ENCODE results near the gene SOX8. TPM values are rescaled to one million over a fixed set of nuclear protein-coding genes. Genes with fewer than 3 reads are reported as not detected.

SOX8 gene
- total RNA-seq, 1 experiment from 2014 or later = 1.2 TPM

- no peak overlapping the region for H3K4me3 Mint-ChIP-seq (ENCODE audit: unreplicated experiment)
- intact Hi-C loops (cut with micrococcal nuclease; ENCODE audit: unreplicated experiment) = no loop called here
- ChIA-PET CTCF (no interaction called here), POLR2A (no interaction called here)
- Histone ChIP-seq H3K4me3 (ENCODE audit: low read depth, low read length) (no peak overlapping the region), H3K9me3 (no peaks in the 10 kb centered on the region), H3K4me1 (no peaks in the 10 kb centered on the region), H3K36me3 (ENCODE audit: control insufficient read depth, insufficient read depth, low read length) (no peaks in the 10 kb centered on the region), H3K27me3 (replicated peaks; ENCODE audit: control insufficient read depth, insufficient read depth, low read length) (no peaks in the 10 kb centered on the region)
- no peak for TF ChIP-seq CTCF (IDR thresholded peaks at IDR 0.05; ENCODE audit: insufficient read depth in 1 of 2, low read depth in 1 of 2, low read length in 1 of 2, severe bottlenecking in 1 of 2, unreplicated experiment in 1 of 2)
- no peak for DNase-seq
- H3K4me1 Mint-ChIP-seq (ENCODE audit: low read depth, unreplicated experiment) = no peaks in the 10 kb centered on the region
- no peaks in the 10 kb centered on the region for H3K36me3 Mint-ChIP-seq (ENCODE audit: insufficient read depth, unreplicated experiment)
- H3K27ac Mint-ChIP-seq (ENCODE audit: unreplicated experiment) = no peak overlapping the region
- H3K9me3 Mint-ChIP-seq (ENCODE audit: unreplicated experiment) = no peaks in the 10 kb centered on the region
- no TSS peak for BruUV-seq (replicated peaks)
- peaks cover 7% of the 10 kb centered on the region for H3K27me3 Mint-ChIP-seq (ENCODE audit: insufficient read depth, unreplicated experiment)
Observed at GRCh38 chr16:1028056-1028455, 46.5 kb downstream of the SOX8 start.

GRCh38 chr16:1028524-1029258, 47.1 kb downstream of the SOX8 start:
- Histone ChIP-seq H3K27me3 (replicated peaks; ENCODE audit: control insufficient read depth, insufficient read depth, low read length) (no peaks in the 10 kb centered on the region), H3K9me3 (no peaks in the 10 kb centered on the region), H3K4me1 (no peaks in the 10 kb centered on the region), H3K36me3 (ENCODE audit: control insufficient read depth, insufficient read depth, low read length) (no peaks in the 10 kb centered on the region), H3K4me3 (ENCODE audit: low read depth, low read length) (no peak overlapping the region)
- CTCF ChIA-PET = no interaction called here
- Mint-ChIP-seq H3K4me1 (ENCODE audit: low read depth, unreplicated experiment) (no peaks in the 10 kb centered on the region), H3K9me3 (ENCODE audit: unreplicated experiment) (no peaks in the 10 kb centered on the region), H3K4me3 (ENCODE audit: unreplicated experiment) (no peak overlapping the region), H3K36me3 (ENCODE audit: insufficient read depth, unreplicated experiment) (no peaks in the 10 kb centered on the region), H3K27me3 (ENCODE audit: insufficient read depth, unreplicated experiment) (peaks cover 7% of the 10 kb centered on the region), H3K27ac (ENCODE audit: unreplicated experiment) (no peak overlapping the region)
- POLR2A ChIA-PET = no interaction called here
- intact Hi-C loops (cut with micrococcal nuclease; ENCODE audit: unreplicated experiment) = no loop called here
- no peak for DNase-seq
- no TSS peak for BruUV-seq (replicated peaks)
- no peak for TF ChIP-seq CTCF (IDR thresholded peaks at IDR 0.05; ENCODE audit: insufficient read depth in 1 of 2, low read depth in 1 of 2, low read length in 1 of 2, severe bottlenecking in 1 of 2, unreplicated experiment in 1 of 2)

- ChIA-PET POLR2A (no interaction called here), CTCF (no interaction called here)
- no peak overlapping the region for H3K4me3 Mint-ChIP-seq (ENCODE audit: unreplicated experiment)
- no peak overlapping the region for H3K4me3 ChIP-seq (ENCODE audit: low read depth, low read length)
- no peaks in the 10 kb centered on the region for H3K4me1 Mint-ChIP-seq (ENCODE audit: low read depth, unreplicated experiment)
- TF ChIP-seq CTCF (IDR thresholded peaks at IDR 0.05; ENCODE audit: insufficient read depth in 1 of 2, low read depth in 1 of 2, low read length in 1 of 2, severe bottlenecking in 1 of 2, unreplicated experiment in 1 of 2) = no peak
- no peaks in the 10 kb centered on the region for H3K9me3 ChIP-seq
- no peaks in the 10 kb centered on the region for H3K36me3 Mint-ChIP-seq (ENCODE audit: insufficient read depth, unreplicated experiment)
- H3K27ac Mint-ChIP-seq (ENCODE audit: unreplicated experiment) = no peak overlapping the region
- no peaks in the 10 kb centered on the region for H3K36me3 ChIP-seq (ENCODE audit: control insufficient read depth, insufficient read depth, low read length)
- BruUV-seq (replicated peaks) = no TSS peak
- intact Hi-C loops (cut with micrococcal nuclease; ENCODE audit: unreplicated experiment) = no loop called here
- H3K4me1 ChIP-seq = no peaks in the 10 kb centered on the region
- peaks cover 7% of the 10 kb centered on the region for H3K27me3 Mint-ChIP-seq (ENCODE audit: insufficient read depth, unreplicated experiment)
- H3K27me3 ChIP-seq (replicated peaks; ENCODE audit: control insufficient read depth, insufficient read depth, low read length) = no peaks in the 10 kb centered on the region
- no peaks in the 10 kb centered on the region for H3K9me3 Mint-ChIP-seq (ENCODE audit: unreplicated experiment)
- no peak for DNase-seq
Observed at GRCh38 chr16:1029259-1029545, 47.6 kb downstream of the SOX8 start.

Data from Caco-2 (cell line).